Thymus (tissue), 14 donors: ENCODE measurements around the gene ESR1. TPM values are rescaled to one million over a fixed set of nuclear protein-coding genes. Genes with fewer than 3 reads are reported as not detected.

ENCODE experiments used
- DNase-seq, 9 donors: peaks; one replicate each; pipeline ENCODE4 v3.0.0-alpha.2; 2013; ENCODE audit warnings: low spot score in 9 of 9, low read depth in 6 of 9, missing footprints in 1 of 9
- H3K27ac ChIP-seq, 2 donors: one replicate each; pipeline ENCODE4 v1.5.1; 2013; ENCODE audit warnings: control low read depth in 1 of 2, low read depth in 1 of 2, low read length in 1 of 2, mild to moderate bottlenecking in 1 of 2, moderate library complexity in 1 of 2
- H3K27me3 ChIP-seq, 2 donors: one replicate each; pipeline ENCODE4 v1.5.1; 2013; ENCODE audit warnings: low read length in 1 of 2; ENCODE audit not compliant: control insufficient read depth in 2 of 2, insufficient read depth in 1 of 2
- H3K36me3 ChIP-seq, 2 donors: one replicate each; pipeline ENCODE4 v1.5.1; 2013; ENCODE audit warnings: low read length in 1 of 2, mild to moderate bottlenecking in 1 of 2, moderate library complexity in 1 of 2; ENCODE audit not compliant: control insufficient read depth in 2 of 2, insufficient read depth in 2 of 2
- H3K4me1 ChIP-seq, 2 donors: one replicate each; pipeline ENCODE4 v1.5.1; 2013; ENCODE audit warnings: low read length in 2 of 2; ENCODE audit not compliant: control insufficient read depth in 2 of 2, insufficient read depth in 2 of 2
- H3K4me3 ChIP-seq, 2 donors: one replicate each; pipeline ENCODE4 v1.5.1; 2013; ENCODE audit warnings: low read length in 2 of 2, control low read depth in 1 of 2, mild to moderate bottlenecking in 1 of 2
- H3K9me3 ChIP-seq, 2 donors: one replicate each; pipeline ENCODE4 v1.5.1; 2013; ENCODE audit warnings: low read length in 1 of 2, mild to moderate bottlenecking in 1 of 2; ENCODE audit not compliant: control insufficient read depth in 2 of 2, insufficient read depth in 1 of 2
- WGBS: extraction: QIAGEN DNeasy Blood & Tissue Kit; methylation state at CpG from one replicate; pipeline ENCODE4 v1.1.7; 2013; 5-methylcytosine and 5-hydroxymethylcytosine counted together
- long read RNA-seq, 10 donors: transcript quantifications; one replicate each; lab custom pipeline, GENCODE V29; 2026
- polyA plus RNA-seq: library from polyadenylated mRNA; stranded (reverse); fragments of 200-250 nt; gene quantifications from one replicate; pipeline ENCODE4 v1.2.3, GENCODE V29; 2013
- total RNA-seq: library from RNA; stranded (reverse); fragments of 120-200 nt; gene quantifications from one replicate; pipeline ENCODE4 v1.2.4, GENCODE V29; 2013
- donor health status: healthy.

Gene ESR1
- total RNA-seq (0.28 TPM), polyA plus RNA-seq (1.2 TPM)
- long read RNA-seq, donor 1, result 0 reads
- long read RNA-seq, donor 2, result 0 reads
- long read RNA-seq, donor 3, partial matches to known transcripts, result 11 of 25 reads
- long read RNA-seq, donor 3, other reads (novel, unspliced or antisense), result 14 of 25 reads
- long read RNA-seq, donor 4, result 0 reads
- long read RNA-seq, donor 5, result 0 reads
- long read RNA-seq, donor 6, result 0 reads
- long read RNA-seq, donor 7, partial matches to known transcripts, result 9 of 9 reads
- long read RNA-seq, donor 7, other reads (novel, unspliced or antisense), result 0 of 9 reads
- long read RNA-seq, donor 8, result 0 reads
- long read RNA-seq, donor 9, result 0 reads
- long read RNA-seq, donor 10, result 0 reads

- H3K27me3 ChIP-seq, result peaks cover 29 to 84% of the 10 kb centered on the region in 2 donors
- H3K4me1 ChIP-seq, result peaks cover 0 to 16% of the 10 kb centered on the region in 2 donors
- H3K36me3 ChIP-seq, result no peaks in the 10 kb centered on the region
- H3K4me3 ChIP-seq, result peak within 1 kb of the TSS in 1 of 2 donors; percentile 19
- DNase-seq, result peak in 1 of 9 donors; percentile 22
- peaks cover 0 to 5% of the 10 kb centered on the region in 2 donors for H3K9me3 ChIP-seq
- WGBS, result 3% methylated on average over 73 of the region's 73 CpGs
- no peak within 1 kb of the TSS for H3K27ac ChIP-seq
These were observed at the start of gene ESR1 for GRCh38 chr6:151807513-151808370. Gene ESR1 (plus strand): TSS chr6:151807682. CDS start chr6:151807913, 231 bp downstream.

DNA sequence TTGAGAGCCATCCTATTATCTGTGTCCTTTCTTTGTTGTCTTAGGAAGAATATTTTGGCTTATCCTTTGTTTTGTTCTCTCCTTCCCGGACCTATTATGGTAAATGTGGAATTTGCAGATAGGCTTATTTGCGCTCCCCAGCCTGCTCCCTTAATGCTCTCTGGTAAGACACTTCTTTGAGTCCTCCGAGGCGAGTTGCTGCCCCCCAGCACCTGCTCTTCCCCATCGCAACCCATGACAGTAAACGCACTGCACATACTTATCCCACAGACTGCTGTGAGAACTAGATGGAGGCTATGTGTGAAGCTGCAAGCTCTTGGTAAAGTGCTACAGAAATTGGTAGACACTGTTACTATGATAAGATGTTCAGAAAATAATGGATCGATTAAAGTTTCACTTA lies 47.0 kb upstream of the ESR1 start:
- Histone ChIP-seq H3K4me1 (peaks cover 6 to 20% of the 10 kb centered on the region in 2 donors), H3K27ac (no peak overlapping the region), H3K36me3 (no peaks in the 10 kb centered on the region), H3K4me3 (no peak overlapping the region), H3K27me3 (no peaks in the 10 kb centered on the region), H3K9me3 (no peaks in the 10 kb centered on the region)
- no peak for DNase-seq
- 97% methylated on average over 7 of the region's 7 CpGs for WGBS

DNA sequence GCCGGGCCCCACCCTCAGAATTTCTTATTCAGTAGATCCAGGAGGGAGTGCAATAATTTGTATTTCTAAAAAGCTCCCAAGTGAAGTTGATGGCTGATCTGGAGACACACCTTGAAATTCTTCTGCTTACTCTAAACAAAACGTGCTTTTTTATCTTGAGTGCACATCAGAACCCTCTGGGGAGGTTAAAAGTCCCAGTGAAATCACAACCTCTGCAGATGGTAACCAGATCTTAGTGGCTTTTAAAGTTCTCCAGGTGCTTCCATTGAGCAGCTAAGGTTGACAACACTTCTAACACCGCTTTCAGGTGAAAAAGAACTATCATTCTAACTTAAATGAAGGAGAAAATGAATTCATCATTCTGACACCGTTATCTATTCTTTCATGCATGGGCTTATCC lies 45.6 kb upstream of the ESR1 start:
- H3K27me3 ChIP-seq, result no peaks in the 10 kb centered on the region
- H3K9me3 ChIP-seq, result no peaks in the 10 kb centered on the region
- WGBS, result 68% methylated on average over 4 of the region's 4 CpGs
- H3K4me1 ChIP-seq, result peaks cover 6 to 20% of the 10 kb centered on the region in 2 donors
- H3K4me3 ChIP-seq, result no peak overlapping the region
- no peaks in the 10 kb centered on the region for H3K36me3 ChIP-seq
- H3K27ac ChIP-seq, result no peak overlapping the region
- peak in 6 of 9 donors; percentile 17 to 78 (median 50) for DNase-seq

DNA sequence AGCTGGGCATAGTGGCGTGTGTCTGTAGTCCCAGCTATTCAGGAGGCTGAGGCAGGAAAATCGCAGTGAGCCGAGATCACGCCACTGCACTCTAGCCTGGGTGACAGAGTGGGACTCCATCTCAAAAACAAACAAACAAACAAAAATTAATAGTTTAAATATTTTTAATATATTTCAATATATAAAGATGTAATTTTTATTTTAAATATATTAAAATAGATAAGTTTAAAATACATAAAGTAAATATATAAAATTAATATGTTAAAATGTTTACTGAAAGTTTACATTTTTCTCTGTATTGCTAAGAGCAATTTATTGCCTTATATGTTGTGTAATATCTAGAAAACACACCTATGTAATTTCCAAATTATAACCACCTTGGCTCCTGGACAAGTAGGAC lies 44.7 kb upstream of the ESR1 start:
- Histone ChIP-seq H3K4me1 (peaks cover 6 to 14% of the 10 kb centered on the region in 2 donors), H3K27ac (no peak overlapping the region), H3K9me3 (no peaks in the 10 kb centered on the region), H3K27me3 (no peaks in the 10 kb centered on the region), H3K36me3 (no peaks in the 10 kb centered on the region), H3K4me3 (no peak overlapping the region)
- WGBS, result 97% methylated on average over 4 of the region's 4 CpGs
- DNase-seq, result no peak

DNA sequence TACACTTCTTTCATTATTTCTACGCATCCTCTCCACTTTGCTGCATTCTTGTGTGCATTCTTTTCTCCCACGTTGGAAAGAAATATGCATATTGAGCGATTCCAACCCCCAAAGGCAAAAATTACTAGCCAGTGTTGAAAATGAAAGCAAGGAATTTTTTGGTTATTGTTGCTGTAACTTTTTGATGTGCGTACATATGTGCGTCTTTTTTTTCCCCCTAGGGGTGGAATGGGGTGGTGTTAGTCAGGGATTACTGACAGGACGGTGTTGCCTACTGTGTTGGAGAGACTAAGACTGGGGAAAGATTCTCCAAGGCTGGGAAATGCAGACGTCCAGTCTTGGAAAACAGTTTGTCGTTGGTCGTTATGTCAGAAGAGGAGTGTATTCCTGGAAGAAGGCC lies 44.2 kb upstream of the ESR1 start:
- Histone ChIP-seq H3K9me3 (no peaks in the 10 kb centered on the region), H3K4me1 (peaks cover 6 to 13% of the 10 kb centered on the region in 2 donors), H3K27ac (peak overlapping the region in 1 of 2 donors; percentile 55), H3K4me3 (no peak overlapping the region), H3K27me3 (no peaks in the 10 kb centered on the region), H3K36me3 (no peaks in the 10 kb centered on the region)
- WGBS, result 93% methylated on average over 9 of the region's 9 CpGs
- no peak for DNase-seq

DNA sequence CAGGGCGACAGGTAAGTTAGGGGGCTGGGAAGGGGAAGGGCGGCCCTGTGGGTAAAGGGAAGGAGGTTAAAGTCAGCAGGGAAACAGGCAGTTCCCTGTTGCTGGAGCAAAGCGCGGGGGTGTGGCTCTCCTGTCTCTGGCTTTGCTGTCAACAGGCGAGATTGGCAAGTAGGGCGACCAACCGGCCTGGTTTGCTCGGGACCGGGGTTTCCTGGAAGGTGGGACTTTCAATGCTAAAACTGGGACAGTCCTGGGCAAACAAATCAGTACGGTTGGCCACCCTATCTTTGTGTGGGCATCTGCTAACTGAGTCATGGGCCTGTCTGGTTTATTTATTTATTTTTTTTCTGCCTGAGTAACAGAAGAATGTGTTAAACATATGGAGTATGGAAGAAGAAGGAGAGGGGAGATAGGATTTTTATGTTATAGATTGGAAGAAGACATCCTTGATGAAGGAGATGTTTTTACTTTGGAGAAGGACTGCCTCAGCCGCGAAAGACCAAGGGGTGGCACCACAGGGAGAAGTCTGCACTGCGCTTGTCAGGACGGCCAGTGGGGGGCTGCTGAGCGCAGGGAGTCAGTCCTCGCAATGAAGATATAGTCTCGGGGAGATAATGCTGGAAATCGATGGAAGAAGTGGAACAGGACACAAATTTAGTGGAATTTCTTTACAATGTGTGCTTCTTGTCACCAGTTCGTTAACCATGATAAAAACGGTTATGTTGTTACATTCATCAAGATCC lies 43.4 kb upstream of the ESR1 start:
- Histone ChIP-seq H3K27ac (peak overlapping the region in 1 of 2 donors; percentile 39), H3K4me3 (no peak overlapping the region)

GRCh38 chr6:151765444-151765886 lies 42.0 kb upstream of the ESR1 start:
- DNase-seq, result peak in 8 of 9 donors; percentile 31 to 77 (median 50)
- peaks cover 6 to 13% of the 10 kb centered on the region in 2 donors for H3K4me1 ChIP-seq
- no peaks in the 10 kb centered on the region for H3K36me3 ChIP-seq
- no peak overlapping the region for H3K4me3 ChIP-seq
- no peak overlapping the region for H3K27ac ChIP-seq
- no peaks in the 10 kb centered on the region for H3K9me3 ChIP-seq
- H3K27me3 ChIP-seq, result no peaks in the 10 kb centered on the region
- under 1% methylated on average over 2 of the region's 2 CpGs for WGBS

More for the DNA sequence above, 43.4 kb upstream of the ESR1 start:
- no peaks in the 10 kb centered on the region for H3K27me3 ChIP-seq
- H3K9me3 ChIP-seq, result no peaks in the 10 kb centered on the region
- H3K36me3 ChIP-seq, result no peaks in the 10 kb centered on the region
- WGBS, result 36% methylated on average over 20 of the region's 20 CpGs
- DNase-seq, result peak in 4 of 9 donors; percentile 13 to 61 (median 32)
- peaks cover 6 to 13% of the 10 kb centered on the region in 2 donors for H3K4me1 ChIP-seq

GRCh38 chr6:151772446-151772845 lies 35.0 kb upstream of the ESR1 start:
- Histone ChIP-seq H3K27ac (no peak overlapping the region), H3K27me3 (no peaks in the 10 kb centered on the region), H3K36me3 (no peaks in the 10 kb centered on the region), H3K4me1 (no peaks in the 10 kb centered on the region), H3K4me3 (no peak overlapping the region), H3K9me3 (no peaks in the 10 kb centered on the region)
- DNase-seq, result no peak
- 100% methylated on average over 1 of the region's 1 CpG for WGBS
